CD4-positive, alpha-beta T cell (primary cell): ENCODE results near the gene NUP214. TPM values are rescaled to one million over a fixed set of nuclear protein-coding genes. Genes with fewer than 3 reads are reported as not detected.
A peak's percentile ranks its signal among the peaks of the same experiment; 100 is the strongest.
"Not testable (repeated sequence)": the region's sequence is repeated elsewhere in the genome, so short reads cannot be mapped to it uniquely, and the experiment has no call there.

Experiments used
- ATAC-seq: fragments of 200-7000 bp; cut with Tn5 transposase; one replicate; pipeline ENCODE4 v1.10.0; 2022; ENCODE audit warnings: mild to moderate bottlenecking; ENCODE audit not compliant: poor library complexity
- CTCF ChIA-PET: fragments of 350-600 bp; sonication (Branson Sonifier 250); formaldehyde crosslinking; loops from one replicate; lab custom pipeline; 2021; ENCODE audit warnings: antibody characterized with exemption, inconsistent platforms; lab: Charles Lee
- POLR2A ChIA-PET: fragments of 350-600 bp; sonication (Branson Sonifier 250); formaldehyde crosslinking; loops from one replicate; lab custom pipeline; 2021; ENCODE audit warnings: antibody characterized with exemption, inconsistent platforms; lab: Charles Lee
- DNase-seq, 14 experiments: peaks; one replicate each; pipeline ENCODE4 v3.0.0-alpha.2; 2013 to 2020; ENCODE audit warnings: mixed read lengths in 2 of 14
- H3K27ac ChIP-seq, 2 donors: one replicate each; pipeline versions ENCODE4 v1.5.1 to v1.7.0; 2013; ENCODE audit warnings: low read length in 2 of 2, low read depth in 1 of 2, mild to moderate bottlenecking in 1 of 2
- H3K27me3 ChIP-seq, 2 experiments: 1 replicate in 1 of 2; 2 replicates in 1 of 2; pipeline versions ENCODE4 v1.6.1 to v1.7.0; 2013; ENCODE audit warnings: low read length in 2 of 2, control low read depth in 1 of 2, mild to moderate bottlenecking in 1 of 2, moderate library complexity in 1 of 2; ENCODE audit not compliant: insufficient read depth in 2 of 2, control insufficient read depth in 1 of 2
- H3K36me3 ChIP-seq: one replicate; pipeline ENCODE4 v1.6.1; 2013; ENCODE audit warnings: low read length, control low read depth; ENCODE audit not compliant: insufficient read depth
- H3K4me1 ChIP-seq: one replicate; pipeline ENCODE4 v1.6.1; 2013; ENCODE audit warnings: low read length, control low read depth; ENCODE audit not compliant: insufficient read depth
- H3K4me3 ChIP-seq: one replicate; pipeline ENCODE4 v1.5.1; 2013; ENCODE audit warnings: mild to moderate bottlenecking, low read length, moderate library complexity
- H3K9me3 ChIP-seq, 2 experiments: 1 replicate in 1 of 2; 2 replicates in 1 of 2; pipeline versions ENCODE4 v1.6.1 to v1.7.0; 2013; ENCODE audit warnings: low read length in 2 of 2, mild to moderate bottlenecking in 2 of 2, control low read depth in 1 of 2, moderate library complexity in 1 of 2; ENCODE audit not compliant: control insufficient read depth in 1 of 2, insufficient read depth in 1 of 2
- H3K27ac Mint-ChIP-seq: one replicate; pipeline ENCODE4 v1.8.0; 2020; ENCODE audit warnings: mixed read lengths
- H3K27me3 Mint-ChIP-seq: one replicate; pipeline ENCODE4 v1.8.0; 2021; ENCODE audit warnings: mixed read lengths
- H3K36me3 Mint-ChIP-seq: one replicate; pipeline ENCODE4 v1.8.0; 2021; ENCODE audit warnings: low read depth, mixed read lengths
- H3K4me1 Mint-ChIP-seq: one replicate; pipeline ENCODE4 v1.8.0; 2021; ENCODE audit warnings: low read depth, mixed read lengths
- H3K4me3 Mint-ChIP-seq: one replicate; pipeline ENCODE4 v1.8.0; 2020; ENCODE audit warnings: mild to moderate bottlenecking, mixed read lengths
- H3K9me3 Mint-ChIP-seq: one replicate; pipeline ENCODE4 v1.8.0; 2020; ENCODE audit warnings: mixed read lengths
- CTCF ChIP-seq: fragments of 200-600 bp; IDR thresholded peaks from one replicate; pipeline ENCODE4 v1.8.0; 2022; ENCODE audit warnings: antibody characterized with exemption, mild to moderate bottlenecking
- intact Hi-C, 2 experiments: fragments of 100-400 bp; cut with DNase I in 1 of 2; cut with micrococcal nuclease in 1 of 2; formaldehyde crosslinking; loops; one replicate each; pipeline versions ENCODE4 v1.15.1 to v1.9.0; 2023 to 2025; cut with DNase I, micrococcal nuclease
- total RNA-seq, 174 experiments: library from RNA in 2 of 174; stranded (reverse) in 2 of 174; gene quantifications; one replicate each; pipeline ENCODE4 v1.2.3 and lab custom pipeline; 2021 to 2026

NUP214 gene
- total RNA-seq, 2 experiments from 2014 or later: 105 to 107 TPM

DNA sequence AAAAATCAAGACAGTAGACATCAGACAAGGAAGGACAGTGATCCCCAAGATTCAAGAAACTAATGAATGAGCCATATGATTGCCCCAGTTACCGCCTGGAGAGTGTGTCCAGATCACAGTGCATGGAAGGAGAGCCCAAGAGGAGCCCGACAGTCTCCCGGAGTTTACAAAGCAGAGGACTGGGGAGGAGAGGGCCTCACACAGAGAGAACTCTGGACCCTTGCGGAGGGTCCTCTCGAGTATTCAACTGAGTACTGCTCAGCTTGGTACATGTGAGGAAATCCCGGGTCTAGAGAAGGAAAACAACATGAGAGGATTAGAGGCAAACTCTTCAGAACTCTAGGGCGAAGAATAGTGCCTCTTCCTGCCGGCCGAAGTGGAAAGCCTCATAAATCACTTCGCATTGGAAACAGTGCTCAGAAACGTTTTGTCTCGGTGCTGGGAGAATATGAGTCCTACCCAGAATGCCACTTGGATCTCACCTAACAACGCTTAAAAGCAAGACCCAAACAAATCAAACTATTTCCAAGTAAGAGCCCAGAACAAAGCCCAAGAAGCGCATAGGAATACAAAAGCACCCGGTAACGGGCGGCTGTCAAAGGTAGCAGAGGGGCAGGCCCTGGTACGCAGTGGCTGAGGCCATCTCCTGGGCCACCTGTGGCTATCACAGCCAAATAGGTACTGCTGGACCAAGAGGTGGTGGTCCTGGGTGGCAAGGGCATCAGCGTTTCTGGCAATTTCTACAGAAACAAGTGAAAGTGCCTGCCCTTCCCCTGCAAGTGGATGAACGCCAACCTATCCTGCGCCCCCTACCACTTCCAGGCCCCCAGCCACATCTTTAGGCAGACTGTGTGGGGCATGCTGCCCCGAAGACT lies 114.9 kb downstream of the NUP214 start:
- H3K27me3 Mint-ChIP-seq: no peaks in the 10 kb centered on the region
- no peak overlapping the region for H3K4me3 Mint-ChIP-seq
- ChIA-PET POLR2A (interaction anchor here (10.1 kb wide), 1 partner anchor 14 kb away, joined by 130 read pairs; no protein-coding TSS in a partner anchor), CTCF (interaction anchor here (1.5 kb wide), 1 partner anchor 96 kb away, joined by 4 read pairs; no protein-coding TSS in a partner anchor)
- peaks cover 31% of the 10 kb centered on the region for H3K4me1 Mint-ChIP-seq
- TF ChIP-seq CTCF: no peak
- no peaks in the 10 kb centered on the region for H3K9me3 ChIP-seq
- H3K4me1 ChIP-seq: peaks cover 53% of the 10 kb centered on the region
- intact Hi-C loops: loop anchor here in 1 of 2 experiments (2.0 kb wide), 1 partner anchor 35 kb away; no protein-coding TSS in a partner anchor
- H3K27me3 ChIP-seq: no peaks in the 10 kb centered on the region
- no peaks in the 10 kb centered on the region for H3K36me3 ChIP-seq
- H3K36me3 Mint-ChIP-seq: peaks cover 5% of the 10 kb centered on the region
- H3K27ac Mint-ChIP-seq: no peak overlapping the region
- DNase-seq (peak in 1 of 14 experiments; percentile 15), ATAC-seq (no peak)
- peaks cover 3% of the 10 kb centered on the region for H3K9me3 Mint-ChIP-seq
- no peak overlapping the region for H3K4me3 ChIP-seq
- no peak overlapping the region for H3K27ac ChIP-seq

GRCh38 chr9:131244331-131244730 lies 118.9 kb downstream of the NUP214 start:
- DNase-seq, H3K4me3 Mint-ChIP-seq, H3K4me3 ChIP-seq, CTCF ChIA-PET, H3K36me3 Mint-ChIP-seq, H3K27me3 ChIP-seq, H3K27ac ChIP-seq, H3K9me3 ChIP-seq, H3K36me3 ChIP-seq, H3K9me3 Mint-ChIP-seq, H3K27me3 Mint-ChIP-seq, intact Hi-C loops, H3K27ac Mint-ChIP-seq, ATAC-seq: not testable (repeated sequence)
- POLR2A ChIA-PET: interaction anchor here (1.0 kb wide), 1 partner anchor 11 kb away, joined by 3 read pairs; no protein-coding TSS in a partner anchor
- peaks cover 13% of the 10 kb centered on the region for H3K4me1 ChIP-seq
- peaks cover 14% of the 10 kb centered on the region for H3K4me1 Mint-ChIP-seq

- Histone ChIP-seq H3K27ac (no peak overlapping the region), H3K4me3 (no peak overlapping the region), H3K4me1 (peaks cover 11% of the 10 kb centered on the region), H3K9me3 (no peaks in the 10 kb centered on the region), H3K27me3 (no peaks in the 10 kb centered on the region), H3K36me3 (no peaks in the 10 kb centered on the region)
- intact Hi-C loops: no loop called here
- Mint-ChIP-seq H3K4me1 (peaks cover 4% of the 10 kb centered on the region), H3K9me3 (peaks cover 3% of the 10 kb centered on the region), H3K27me3 (no peaks in the 10 kb centered on the region), H3K36me3 (no peaks in the 10 kb centered on the region), H3K4me3 (no peak overlapping the region), H3K27ac (no peak overlapping the region)
- CTCF ChIA-PET: no interaction called here
- POLR2A ChIA-PET: interaction anchor here (0.9 kb wide), 1 partner anchor 23 kb away, joined by 3 read pairs; no protein-coding TSS in a partner anchor
- ATAC-seq: no peak
- DNase-seq: no peak
- no peak for TF ChIP-seq CTCF
Measured at GRCh38 chr9:131246618-131247017, 121.2 kb downstream of the NUP214 start.
